ENCODE results near the gene AUH. TPM values are rescaled to one million over a fixed set of nuclear protein-coding genes. Genes with fewer than 3 reads are reported as not detected.

The AUH gene
- total and polyA plus RNA-seq, 9 of the 15 experiments (the other 6 are each of a cell fraction or from before 2014, with no cell fraction given), result 3.4 to 29.0 (median 10.1) TPM

DNA sequence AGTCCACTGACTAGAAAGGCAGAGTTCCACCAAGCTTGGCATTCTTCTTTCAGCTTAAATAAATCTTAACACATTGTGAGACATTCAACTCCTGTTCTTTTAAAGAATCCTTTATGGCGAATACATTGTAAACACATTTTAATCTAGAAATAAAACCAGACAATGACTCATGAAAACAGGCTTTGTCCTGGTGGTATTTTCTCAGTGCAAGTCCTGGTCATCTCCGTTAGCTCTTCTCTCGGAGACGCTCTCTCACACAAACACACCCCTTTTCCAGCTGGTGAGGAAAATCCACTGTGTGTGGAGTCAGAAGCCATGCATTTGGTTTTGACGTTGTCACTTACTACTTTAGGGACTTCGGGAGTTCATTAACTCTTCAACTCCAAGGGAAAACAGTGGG, 140.4 kb downstream of the AUH start:
- no peak for FAIRE-seq

More for the DNA sequence above, 140.4 kb downstream of the AUH start:
- H3K4me3 ChIP-seq, result no peak overlapping the region
- no peak overlapping the region for H3K4me2 ChIP-seq (ENCODE audit: insufficient read depth, low read length)
- 85% methylated on average over 6 of the region's 6 CpGs for WGBS (ENCODE audit: insufficient coverage, low coverage, missing lambda C conversion rate)
- intact Hi-C loops (cut with micrococcal nuclease) (no loop called here), in situ Hi-C loops (cut with MboI) (no loop called here)
- no TSS peak for BruUV-seq (replicated peaks)
- TF ChIP-seq ETS2 (tag; IDR thresholded peaks at IDR 0.05; ENCODE audit: borderline replicate concordance, poor library complexity, severe bottlenecking), result no peak
- TF ChIP-seq ZNF280A (IDR thresholded peaks at IDR 0.05; ENCODE audit: low read depth, partially characterized antibody), result no peak
- ChIA-PET CTCF (ENCODE audit: low intra/inter-chr PET ratio) (no interaction called here), POLR2A (interaction anchor here (0.6 kb wide), 1 partner anchor 1071 kb away, joined by 3 read pairs; no protein-coding TSS in a partner anchor)
- ATAC-seq (no peak), DNase-seq (ENCODE audit: extremely low read depth in 1 of 4, low spot score in 3 of 4) (no peak)
- H3K4me1 ChIP-seq (replicated peaks in 1 of 2; ENCODE audit: control insufficient read depth in 2 of 2, insufficient read depth in 2 of 2, low read length in 2 of 2), result no peaks in the 10 kb centered on the region
- H3K9me1 ChIP-seq (ENCODE audit: control insufficient read depth, insufficient read depth, low read length), result no peaks in the 10 kb centered on the region
- H3K27ac ChIP-seq (ENCODE audit: extremely low read depth, low read depth, low read length), result no peak overlapping the region
- H3K79me2 ChIP-seq (ENCODE audit: control insufficient read depth, insufficient read depth, low read length), result no peaks in the 10 kb centered on the region
- H3K9me3 ChIP-seq (replicated peaks; ENCODE audit: control insufficient read depth, insufficient read depth, low read depth, low read length), result no peaks in the 10 kb centered on the region
- H2AFZ ChIP-seq (ENCODE audit: low read depth, low read length), result no peak overlapping the region
- H4K20me1 ChIP-seq (replicated peaks; ENCODE audit: control insufficient read depth, insufficient read depth, low read length), result no peaks in the 10 kb centered on the region
- no peak overlapping the region for H3K9ac ChIP-seq (ENCODE audit: insufficient read depth in 1 of 2, low read depth in 2 of 2, low read length in 2 of 2)
- no peaks in the 10 kb centered on the region for H3K36me3 ChIP-seq (ENCODE audit: control insufficient read depth, insufficient read depth, low read length)
- no peaks in the 10 kb centered on the region for H3K27me3 ChIP-seq (ENCODE audit: control insufficient read depth in 2 of 2, insufficient read depth in 2 of 2, low read length in 2 of 2)

Measured in K562 (cell line).